Cardiac muscle cell (in vitro differentiated cells and primary cell): ENCODE measurements around the gene CFAP97. TPM values are rescaled to one million over a fixed set of nuclear protein-coding genes. Genes with fewer than 3 reads are reported as not detected.
A peak's percentile ranks its signal among the peaks of the same experiment; 100 is the strongest.

Experiments
- DNase-seq, 2 donors: peaks; one replicate each; pipeline versions ENCODE4 v3.0.0 to v3.0.0-alpha.2; 2010 to 2017; ENCODE audit warnings: low read depth in 1 of 2, low spot score in 1 of 2
- H3K27ac ChIP-seq: fragments of 200-600 bp; sonication (generic); 2 replicates; pipeline ENCODE4 v1.5.1; 2016
- H3K27me3 ChIP-seq: fragments of 200-600 bp; sonication (generic); 2 replicates; pipeline ENCODE4 v1.6.0; 2016; ENCODE audit warnings: control low read depth
- H3K36me3 ChIP-seq: fragments of 200-600 bp; sonication (generic); 2 replicates; pipeline ENCODE4 v1.5.1; 2016; ENCODE audit warnings: control low read depth
- H3K4me1 ChIP-seq: fragments of 200-600 bp; sonication (generic); 2 replicates; pipeline ENCODE4 v1.8.1; 2017; ENCODE audit warnings: low read depth, mild to moderate bottlenecking, mixed run types
- H3K4me3 ChIP-seq: fragments of 200-600 bp; sonication (generic); 2 replicates; pipeline ENCODE4 v1.5.1; 2016; ENCODE audit warnings: mild to moderate bottlenecking
- H3K9me3 ChIP-seq: fragments of 200-600 bp; sonication (generic); 2 replicates; pipeline ENCODE4 v1.5.1; 2017; ENCODE audit warnings: low read depth, mild to moderate bottlenecking, control low read depth
- CTCF ChIP-seq: IDR thresholded peaks from 2 replicates; pipeline ENCODE4 v1.5.1; 2012; ENCODE audit warnings: low read depth, mild to moderate bottlenecking, low read length
- polyA plus RNA-seq: library from polyadenylated mRNA; unstranded; fragments of >200 nt; fragmentation: Nextera tagmentation; extraction: Ambion mirVana; gene quantifications from 2 replicates; pipeline ENCODE4 v1.2.1, GENCODE V29; 2016
- total RNA-seq: library from RNA; depleted of rRNA; stranded (reverse); fragments of >200 nt; gene quantifications from 2 replicates; pipeline ENCODE4 v1.2.3, GENCODE V29; 2016

The CFAP97 gene
- total and polyA plus RNA-seq, 2 experiments from 2014 or later: 22.2 to 23.9 TPM

- H3K9me3 ChIP-seq: no peaks in the 10 kb centered on the region
- no peaks in the 10 kb centered on the region for H3K36me3 ChIP-seq
- no peak overlapping the region for H3K27ac ChIP-seq
- H3K4me3 ChIP-seq: no peak overlapping the region
- no peaks in the 10 kb centered on the region for H3K27me3 ChIP-seq
- TF ChIP-seq CTCF: no peak
- H3K4me1 ChIP-seq: peaks cover 6% of the 10 kb centered on the region
- DNase-seq: no peak
Measured at GRCh38 chr4:185215261-185215660, 11.5 kb upstream of the CFAP97 start.

- no peaks in the 10 kb centered on the region for H3K9me3 ChIP-seq
Measured at GRCh38 chr4:185213877-185214276, 10.1 kb upstream of the CFAP97 start.

GRCh38 chr4:185212581-185212980 lies 8.8 kb upstream of the CFAP97 start:
- Histone ChIP-seq H3K4me1 (peaks cover 6% of the 10 kb centered on the region), H3K4me3 (no peak overlapping the region), H3K27ac (no peak overlapping the region), H3K27me3 (no peaks in the 10 kb centered on the region), H3K36me3 (no peaks in the 10 kb centered on the region), H3K9me3 (no peaks in the 10 kb centered on the region)
- DNase-seq: no peak
- TF ChIP-seq CTCF: no peak

More at GRCh38 chr4:185213877-185214276, 10.1 kb upstream of the CFAP97 start:
- no peaks in the 10 kb centered on the region for H3K27me3 ChIP-seq
- no peak overlapping the region for H3K4me3 ChIP-seq
- DNase-seq: no peak
- peaks cover 6% of the 10 kb centered on the region for H3K4me1 ChIP-seq
- TF ChIP-seq CTCF: no peak
- H3K27ac ChIP-seq: no peak overlapping the region
- H3K36me3 ChIP-seq: no peaks in the 10 kb centered on the region

GRCh38 chr4:185211641-185212040 lies 7.8 kb upstream of the CFAP97 start:
- TF ChIP-seq CTCF: no peak
- DNase-seq: no peak
- Histone ChIP-seq H3K9me3 (no peaks in the 10 kb centered on the region), H3K4me3 (peak overlapping the region; percentile 90), H3K4me1 (peaks cover 6% of the 10 kb centered on the region), H3K36me3 (no peaks in the 10 kb centered on the region), H3K27ac (no peak overlapping the region), H3K27me3 (no peaks in the 10 kb centered on the region)

DNA sequence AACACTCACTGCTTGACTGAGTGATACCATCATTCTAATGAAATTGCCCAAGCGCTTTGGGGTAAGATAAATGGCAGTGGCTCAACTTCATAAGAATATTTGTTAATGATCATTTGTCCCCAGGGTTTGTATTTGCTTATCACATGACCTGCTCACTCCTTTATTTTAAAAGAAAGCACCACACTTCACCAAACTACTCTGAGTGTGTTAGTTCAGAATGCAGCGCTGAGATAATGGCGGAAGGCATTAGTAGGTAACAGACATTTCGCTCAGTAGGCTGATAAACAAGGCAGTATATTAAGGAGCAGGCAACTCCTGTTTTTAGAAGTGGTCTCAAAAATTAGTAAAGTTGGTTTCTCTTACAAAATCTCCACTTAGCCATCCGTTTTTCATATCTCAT lies 7.2 kb upstream of the CFAP97 start:
- H3K4me3 ChIP-seq: peak overlapping the region; percentile 90
- DNase-seq: no peak
- peaks cover 6% of the 10 kb centered on the region for H3K4me1 ChIP-seq
- no peak overlapping the region for H3K27ac ChIP-seq
- no peak for TF ChIP-seq CTCF
- no peaks in the 10 kb centered on the region for H3K36me3 ChIP-seq
- H3K9me3 ChIP-seq: no peaks in the 10 kb centered on the region
- H3K27me3 ChIP-seq: no peaks in the 10 kb centered on the region
